ENCODE measurements around the gene LOX.

Gene LOX

GRCh38 chr5:122064992-122065391 lies 13.1 kb downstream of the LOX start:
- no peak for TF ChIP-seq CTCF (IDR thresholded peaks at IDR 0.05; ENCODE audit: extremely low read depth, missing control alignments)
- no peak for DNase-seq (ENCODE audit: low spot score)

- DNase-seq (ENCODE audit: low spot score): no peak
- no peak for TF ChIP-seq CTCF (IDR thresholded peaks at IDR 0.05; ENCODE audit: extremely low read depth, missing control alignments)
These were observed 14.2 kb downstream of the LOX start for GRCh38 chr5:122063836-122064235.

- DNase-seq (ENCODE audit: low spot score): no peak
- no peak for TF ChIP-seq CTCF (IDR thresholded peaks at IDR 0.05; ENCODE audit: extremely low read depth, missing control alignments)
These were observed 15.9 kb downstream of the LOX start for GRCh38 chr5:122062205-122062604.

GRCh38 chr5:122056913-122057312 lies 21.1 kb downstream of the LOX start:
- no peak for TF ChIP-seq CTCF (IDR thresholded peaks at IDR 0.05; ENCODE audit: extremely low read depth, missing control alignments)
- DNase-seq (ENCODE audit: low spot score): no peak

GRCh38 chr5:122054266-122054665 lies 23.8 kb downstream of the LOX start:
- TF ChIP-seq CTCF (IDR thresholded peaks at IDR 0.05; ENCODE audit: extremely low read depth, missing control alignments): no peak
- no peak for DNase-seq (ENCODE audit: low spot score)

GRCh38 chr5:122053181-122054109 lies 24.6 kb downstream of the LOX start:
- no peak for DNase-seq (ENCODE audit: low spot score)
- TF ChIP-seq CTCF (IDR thresholded peaks at IDR 0.05; ENCODE audit: extremely low read depth, missing control alignments): no peak

- no peak for DNase-seq (ENCODE audit: low spot score)
- TF ChIP-seq CTCF (IDR thresholded peaks at IDR 0.05; ENCODE audit: extremely low read depth, missing control alignments): no peak
These were observed 26.5 kb downstream of the LOX start for GRCh38 chr5:122051569-122051968.
